Tibial nerve (tissue), 4 donors: Measurements from ENCODE around the gene PCDHB8. TPM values are rescaled to one million over a fixed set of nuclear protein-coding genes. Genes with fewer than 3 reads are reported as not detected.
"Not testable (repeated sequence)": the region's sequence is repeated elsewhere in the genome, so short reads cannot be mapped to it uniquely, and the experiment has no call there.

ENCODE experiments used
- DNase-seq, 2 donors: peaks; one replicate each; pipeline ENCODE4 v3.0.0-alpha.2; 2019; ENCODE audit warnings: low spot score in 2 of 2
- H3K27ac ChIP-seq, 4 donors: fragments of 200-600 bp; sonication (generic) in 3 of 4; one replicate each; pipeline ENCODE4 v1.5.1; 2017 to 2019; ENCODE audit warnings: mild to moderate bottlenecking in 1 of 4
- H3K27me3 ChIP-seq, 2 donors: fragments of 200-600 bp; sonication (generic) in 1 of 2; one replicate each; pipeline versions ENCODE4 v1.5.1 to v1.6.0; 2017 to 2019
- H3K36me3 ChIP-seq, 3 donors: fragments of 200-600 bp; sonication (generic); one replicate each; pipeline ENCODE4 v1.5.1; 2018 to 2019
- H3K4me1 ChIP-seq, 4 donors: fragments of 200-600 bp; sonication (generic) in 3 of 4; one replicate each; pipeline ENCODE4 v1.5.1; 2017 to 2019
- H3K4me3 ChIP-seq, 4 donors: fragments of 200-600 bp; sonication (generic) in 3 of 4; one replicate each; pipeline ENCODE4 v1.5.1; 2017 to 2019; ENCODE audit warnings: mild to moderate bottlenecking in 1 of 4, moderate library complexity in 1 of 4
- H3K9me3 ChIP-seq, 4 donors: fragments of 200-600 bp; sonication (generic) in 3 of 4; one replicate each; pipeline ENCODE4 v1.5.1; 2017 to 2019
- EP300 ChIP-seq, 2 donors: sonication (generic); formaldehyde crosslinking; IDR thresholded peaks; one replicate each; pipeline ENCODE4 v1.6.1; 2017; ENCODE audit warnings: antibody characterized with exemption in 2 of 2, mild to moderate bottlenecking in 1 of 2
- POLR2A ChIP-seq, 2 donors: fragments of 450-650 bp; IDR thresholded peaks; one replicate each; pipeline ENCODE4 v1.6.1; 2017; ENCODE audit warnings: antibody characterized with exemption in 2 of 2, mild to moderate bottlenecking in 2 of 2, moderate library complexity in 2 of 2
- WGBS, 2 donors: methylation state at CpG; one replicate each; pipeline ENCODE4 v1.1.5; 2018; 5-methylcytosine and 5-hydroxymethylcytosine counted together
- total RNA-seq, 4 donors: library from RNA; depleted of rRNA; stranded (reverse); fragments of >200 nt; gene quantifications; one replicate each; pipeline ENCODE4 v1.1.0, GENCODE V29; 2016
- TF ChIP-seq, protein P1 (sequence below), 5 experiments: fragments of 200-600 bp in 3 of 5; fragments of 450-650 bp in 2 of 5; sonication (generic) in 3 of 5; IDR thresholded peaks; one replicate each; pipeline ENCODE4 v1.5.1; 2016 to 2019; ENCODE audit warnings: antibody characterized with exemption in 5 of 5, mild to moderate bottlenecking in 3 of 5, moderate library complexity in 2 of 5

PCDHB8 gene
- total RNA-seq, 4 donors from 2014 or later: 1.0 to 4.2 (median 3.5) TPM

DNA sequence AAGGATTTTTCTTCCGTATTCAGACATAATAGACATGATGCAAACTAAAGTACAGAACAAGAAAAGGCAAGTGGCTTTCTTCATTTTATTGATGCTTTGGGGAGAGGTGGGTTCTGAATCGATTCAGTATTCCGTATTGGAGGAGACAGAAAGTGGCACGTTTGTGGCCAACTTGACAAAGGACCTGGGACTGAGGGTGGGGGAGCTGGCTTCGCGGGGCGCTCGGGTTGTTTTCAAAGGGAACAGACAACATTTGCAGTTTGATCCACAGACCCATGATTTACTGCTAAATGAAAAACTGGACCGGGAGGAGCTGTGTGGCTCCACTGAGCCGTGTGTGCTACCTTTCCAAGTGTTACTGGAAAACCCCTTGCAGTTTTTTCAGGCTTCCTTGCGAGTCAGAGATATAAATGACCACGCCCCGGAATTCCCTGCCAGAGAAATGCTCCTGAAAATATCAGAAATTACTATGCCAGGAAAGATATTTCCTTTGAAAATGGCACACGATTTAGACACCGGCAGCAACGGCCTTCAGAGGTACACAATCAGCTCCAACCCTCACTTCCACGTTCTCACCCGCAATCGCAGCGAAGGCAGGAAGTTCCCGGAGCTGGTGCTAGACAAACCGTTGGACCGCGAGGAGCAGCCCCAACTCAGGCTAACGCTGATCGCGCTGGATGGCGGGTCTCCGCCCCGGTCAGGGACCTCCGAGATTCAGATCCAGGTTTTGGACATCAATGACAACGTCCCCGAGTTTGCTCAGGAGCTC is 27.2 kb upstream of the PCDHB8 start:
- Histone ChIP-seq H3K36me3 (no peaks in the 10 kb centered on the region), H3K4me3 (peak overlapping the region in 1 of 4 donors; percentile 18), H3K27ac (no peak overlapping the region), H3K9me3 (peaks cover 0 to 100% (median 33%) of the 10 kb centered on the region in 4 donors), H3K27me3 (no peaks in the 10 kb centered on the region), H3K4me1 (no peaks in the 10 kb centered on the region)
- TF ChIP-seq POLR2A (IDR thresholded peaks at IDR 0.05) (no peak), EP300 (IDR thresholded peaks at IDR 0.05) (no peak)
- TF ChIP-seq, protein P1, sequence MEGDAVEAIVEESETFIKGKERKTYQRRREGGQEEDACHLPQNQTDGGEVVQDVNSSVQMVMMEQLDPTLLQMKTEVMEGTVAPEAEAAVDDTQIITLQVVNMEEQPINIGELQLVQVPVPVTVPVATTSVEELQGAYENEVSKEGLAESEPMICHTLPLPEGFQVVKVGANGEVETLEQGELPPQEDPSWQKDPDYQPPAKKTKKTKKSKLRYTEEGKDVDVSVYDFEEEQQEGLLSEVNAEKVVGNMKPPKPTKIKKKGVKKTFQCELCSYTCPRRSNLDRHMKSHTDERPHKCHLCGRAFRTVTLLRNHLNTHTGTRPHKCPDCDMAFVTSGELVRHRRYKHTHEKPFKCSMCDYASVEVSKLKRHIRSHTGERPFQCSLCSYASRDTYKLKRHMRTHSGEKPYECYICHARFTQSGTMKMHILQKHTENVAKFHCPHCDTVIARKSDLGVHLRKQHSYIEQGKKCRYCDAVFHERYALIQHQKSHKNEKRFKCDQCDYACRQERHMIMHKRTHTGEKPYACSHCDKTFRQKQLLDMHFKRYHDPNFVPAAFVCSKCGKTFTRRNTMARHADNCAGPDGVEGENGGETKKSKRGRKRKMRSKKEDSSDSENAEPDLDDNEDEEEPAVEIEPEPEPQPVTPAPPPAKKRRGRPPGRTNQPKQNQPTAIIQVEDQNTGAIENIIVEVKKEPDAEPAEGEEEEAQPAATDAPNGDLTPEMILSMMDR (IDR thresholded peaks at IDR 0.05): no peak
- WGBS, 2 donors: 54 to 56% methylated on average over 33 of the region's 33 CpGs
- DNase-seq: no peak

DNA sequence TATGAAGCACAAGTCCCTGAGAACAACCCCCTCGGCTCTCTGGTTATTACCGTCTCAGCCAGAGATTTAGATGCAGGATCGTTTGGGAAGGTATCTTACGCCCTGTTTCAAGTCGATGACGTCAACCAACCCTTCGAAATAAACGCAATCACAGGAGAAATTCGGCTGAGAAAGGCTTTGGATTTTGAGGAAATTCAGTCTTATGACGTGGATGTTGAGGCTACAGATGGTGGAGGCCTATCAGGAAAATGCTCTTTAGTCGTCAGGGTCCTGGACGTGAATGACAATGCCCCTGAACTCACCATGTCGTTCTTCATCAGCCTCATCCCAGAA is 26.6 kb upstream of the PCDHB8 start:
- Histone ChIP-seq H3K36me3 (no peaks in the 10 kb centered on the region), H3K27me3 (no peaks in the 10 kb centered on the region), H3K9me3 (peaks cover 0 to 100% (median 33%) of the 10 kb centered on the region in 4 donors), H3K4me1 (no peaks in the 10 kb centered on the region), H3K27ac (no peak overlapping the region), H3K4me3 (no peak overlapping the region)
- TF ChIP-seq POLR2A (IDR thresholded peaks at IDR 0.05) (no peak), EP300 (IDR thresholded peaks at IDR 0.05) (no peak)
- TF ChIP-seq, protein P1 (IDR thresholded peaks at IDR 0.05): no peak
- no peak for DNase-seq
- 44 to 53% methylated on average over 13 of the region's 13 CpGs for whole genome bisulfite sequencing, 2 donors

DNA sequence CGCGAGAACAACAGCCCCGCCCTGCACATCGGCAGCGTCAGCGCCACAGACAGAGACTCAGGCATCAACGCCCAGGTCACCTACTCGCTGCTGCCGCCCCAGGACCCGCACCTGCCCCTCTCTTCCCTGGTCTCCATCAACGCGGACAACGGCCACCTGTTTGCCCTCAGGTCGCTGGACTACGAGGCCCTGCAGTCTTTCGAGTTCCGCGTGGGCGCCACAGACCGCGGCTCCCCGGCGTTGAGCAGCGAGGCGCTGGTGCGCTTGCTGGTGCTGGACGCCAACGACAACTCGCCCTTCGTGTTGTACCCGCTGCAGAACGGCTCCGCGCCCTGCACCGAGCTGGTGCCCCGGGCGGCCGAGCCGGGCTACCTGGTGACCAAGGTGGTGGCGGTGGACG is 26.0 kb upstream of the PCDHB8 start:
- not testable (repeated sequence) for H3K4me3 ChIP-seq, H3K4me1 ChIP-seq, DNase-seq, H3K27me3 ChIP-seq, H3K36me3 ChIP-seq, H3K27ac ChIP-seq
- WGBS, 2 donors: 53 to 77% methylated on average over 26 to 28 of the region's 41 CpGs
- peaks cover 0 to 100% (median 33%) of the 10 kb centered on the region in 4 donors for H3K9me3 ChIP-seq

DNA sequence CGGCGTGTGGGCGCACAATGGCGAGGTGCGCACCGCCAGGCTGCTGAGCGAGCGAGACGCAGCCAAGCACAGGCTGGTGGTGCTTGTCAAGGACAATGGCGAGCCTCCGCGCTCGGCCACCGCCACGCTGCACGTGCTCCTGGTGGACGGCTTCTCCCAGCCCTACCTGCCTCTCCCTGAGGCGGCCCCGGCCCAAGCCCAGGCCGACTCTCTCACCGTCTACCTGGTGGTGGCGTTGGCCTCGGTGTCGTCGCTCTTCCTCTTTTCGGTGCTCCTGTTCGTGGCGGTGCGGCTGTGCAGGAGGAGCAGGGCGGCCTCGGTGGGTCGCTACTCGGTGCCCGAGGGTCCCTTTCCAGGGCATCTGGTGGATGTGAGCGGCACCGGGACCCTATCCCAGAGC is 25.5 kb upstream of the PCDHB8 start:
- not testable (repeated sequence) for H3K27me3 ChIP-seq, H3K4me3 ChIP-seq, H3K27ac ChIP-seq, DNase-seq, H3K36me3 ChIP-seq, H3K4me1 ChIP-seq
- 40 to 57% methylated on average over 13 to 30 of the region's 36 CpGs for WGBS, 2 donors
- peaks cover 0 to 100% (median 33%) of the 10 kb centered on the region in 4 donors for H3K9me3 ChIP-seq

DNA sequence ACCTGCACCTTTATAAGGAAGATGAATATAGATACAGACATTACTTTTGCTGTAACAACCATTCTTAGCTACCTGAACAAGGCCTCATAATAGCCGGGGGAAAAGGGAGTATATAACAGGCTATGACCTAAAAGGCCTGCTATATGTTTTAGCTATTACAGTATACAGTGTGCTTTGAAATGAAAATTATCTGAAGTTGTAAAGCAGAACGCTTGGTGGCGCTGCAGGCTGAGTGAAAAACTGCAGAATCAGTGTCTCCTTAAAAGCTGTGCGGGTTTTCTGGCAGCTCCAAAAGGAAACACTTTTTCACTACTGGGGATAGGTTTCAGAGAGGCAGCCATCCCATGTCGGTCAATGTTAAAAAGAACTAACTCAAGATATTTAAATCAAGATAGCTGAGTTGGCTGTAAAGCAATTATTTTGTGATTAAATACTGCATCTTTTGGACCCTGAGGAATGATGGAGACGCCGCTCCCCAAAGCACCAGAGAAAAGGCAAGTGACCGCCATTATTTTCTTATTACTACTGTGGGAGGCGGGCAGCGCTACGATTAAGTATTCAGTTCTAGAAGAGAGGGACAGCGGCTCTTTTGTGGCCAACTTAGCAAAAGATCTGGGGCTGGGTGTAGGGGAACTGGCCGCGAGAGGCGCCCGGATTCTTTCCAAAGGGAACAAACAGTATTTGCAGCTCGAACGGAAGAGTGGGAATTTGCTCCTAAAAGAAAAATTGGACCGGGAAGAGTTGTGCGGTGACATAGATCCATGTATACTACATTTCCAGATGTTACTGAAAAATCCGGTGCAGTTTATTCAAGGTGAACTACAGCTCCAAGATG is 21.8 kb upstream of the PCDHB8 start:
- peaks cover 0 to 99% (median 28%) of the 10 kb centered on the region in 4 donors for H3K9me3 ChIP-seq
- 33 to 47% methylated on average over 21 of the region's 21 CpGs for WGBS, 2 donors
- H3K27ac ChIP-seq: no peak overlapping the region
- H3K27me3 ChIP-seq: no peaks in the 10 kb centered on the region
- no peak for DNase-seq
- no peaks in the 10 kb centered on the region for H3K36me3 ChIP-seq
- H3K4me1 ChIP-seq: no peaks in the 10 kb centered on the region
- no peak overlapping the region for H3K4me3 ChIP-seq
- no peak for TF ChIP-seq POLR2A (IDR thresholded peaks at IDR 0.05)
- TF ChIP-seq, protein P1 (IDR thresholded peaks at IDR 0.05): no peak
- no peak for TF ChIP-seq EP300 (IDR thresholded peaks at IDR 0.05)

DNA sequence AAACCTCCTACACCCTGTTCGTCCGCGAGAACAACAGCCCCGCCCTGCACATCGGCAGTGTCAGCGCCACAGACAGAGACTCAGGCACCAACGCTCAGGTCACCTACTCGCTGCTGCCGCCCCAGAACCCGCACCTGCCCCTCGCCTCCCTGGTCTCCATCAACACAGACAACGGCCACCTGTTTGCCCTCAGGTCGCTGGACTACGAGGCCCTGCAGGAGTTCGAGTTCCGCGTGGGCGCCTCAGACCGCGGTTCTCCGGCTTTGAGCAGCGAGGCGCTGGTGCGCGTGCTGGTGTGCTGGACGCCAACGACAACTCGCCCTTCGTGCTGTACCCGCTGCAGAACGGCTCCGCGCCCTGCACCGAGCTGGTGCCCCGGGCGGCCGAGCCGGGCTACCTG is 20.2 kb upstream of the PCDHB8 start:
- H3K9me3 ChIP-seq: peaks cover 0 to 97% (median 28%) of the 10 kb centered on the region in 4 donors
- 40 to 58% methylated on average over 10 to 22 of the region's 38 CpGs for WGBS, 2 donors

DNA sequence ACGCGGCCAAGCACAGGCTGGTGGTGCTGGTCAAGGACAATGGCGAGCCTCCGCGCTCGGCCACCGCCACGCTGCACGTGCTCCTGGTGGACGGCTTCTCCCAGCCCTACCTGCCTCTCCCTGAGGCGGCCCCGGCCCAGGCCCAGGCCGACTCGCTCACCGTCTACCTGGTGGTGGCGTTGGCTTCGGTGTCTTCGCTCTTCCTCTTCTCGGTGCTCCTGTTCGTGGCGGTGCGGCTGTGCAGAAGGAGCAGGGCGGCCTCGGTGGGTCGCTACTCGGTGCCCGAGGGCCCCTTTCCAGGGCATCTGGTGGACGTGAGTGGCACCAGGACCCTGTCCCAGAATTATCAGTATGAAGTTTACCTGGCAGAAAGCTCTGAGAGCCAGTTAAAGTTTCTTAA is 19.7 kb upstream of the PCDHB8 start:
- not testable (repeated sequence) for H3K27me3 ChIP-seq, DNase-seq, H3K27ac ChIP-seq, H3K4me3 ChIP-seq, H3K36me3 ChIP-seq, H3K4me1 ChIP-seq
- H3K9me3 ChIP-seq: peaks cover 0 to 97% (median 29%) of the 10 kb centered on the region in 4 donors
- WGBS, 2 donors: 41 to 44% methylated on average over 14 to 23 of the region's 28 CpGs

More for the DNA sequence above, 20.2 kb upstream of the PCDHB8 start:
- not testable (repeated sequence) for DNase-seq, H3K27ac ChIP-seq, H3K4me3 ChIP-seq, H3K27me3 ChIP-seq, H3K4me1 ChIP-seq, H3K36me3 ChIP-seq
